Measurements from ENCODE around the gene ITGB1BP2.

The ITGB1BP2 gene

GRCh38 chrX:71315917-71316316, 14.4 kb downstream of the ITGB1BP2 start:
- ATAC-seq, result peak; percentile 96
- TF ChIP-seq TCF4 (CRISPR knock-in tag; IDR thresholded peaks at IDR 0.05; ENCODE audit: borderline replicate concordance) (no peak), ISL1 (CRISPR knock-in tag; IDR thresholded peaks at IDR 0.05) (no peak), ESRRG (CRISPR knock-in tag; IDR thresholded peaks at IDR 0.05) (no peak), PATZ1 (CRISPR knock-in tag; IDR thresholded peaks at IDR 0.05; ENCODE audit: borderline replicate concordance) (no peak), TSHZ2 (CRISPR knock-in tag; IDR thresholded peaks at IDR 0.05) (no peak), ZNF565 (CRISPR knock-in tag; conservative IDR thresholded peaks at IDR 0.05; ENCODE audit: low read depth) (no peak), RARB (CRISPR knock-in tag; IDR thresholded peaks at IDR 0.05) (no peak), TOX (CRISPR knock-in tag; IDR thresholded peaks at IDR 0.05; ENCODE audit: borderline replicate concordance) (no peak), POU6F1 (CRISPR knock-in tag; IDR thresholded peaks at IDR 0.05; ENCODE audit: borderline replicate concordance, low read depth) (no peak), ZC3H10 (CRISPR knock-in tag; IDR thresholded peaks at IDR 0.05) (no peak), BACH2 (CRISPR knock-in tag; IDR thresholded peaks at IDR 0.05; ENCODE audit: borderline replicate concordance) (no peak), GLIS3 (CRISPR knock-in tag; IDR thresholded peaks at IDR 0.05) (no peak), OSR1 (CRISPR knock-in tag; IDR thresholded peaks at IDR 0.05) (no peak), ZNF8 (CRISPR knock-in tag; IDR thresholded peaks at IDR 0.05) (no peak)
- TF ChIP-seq, protein P1, sequence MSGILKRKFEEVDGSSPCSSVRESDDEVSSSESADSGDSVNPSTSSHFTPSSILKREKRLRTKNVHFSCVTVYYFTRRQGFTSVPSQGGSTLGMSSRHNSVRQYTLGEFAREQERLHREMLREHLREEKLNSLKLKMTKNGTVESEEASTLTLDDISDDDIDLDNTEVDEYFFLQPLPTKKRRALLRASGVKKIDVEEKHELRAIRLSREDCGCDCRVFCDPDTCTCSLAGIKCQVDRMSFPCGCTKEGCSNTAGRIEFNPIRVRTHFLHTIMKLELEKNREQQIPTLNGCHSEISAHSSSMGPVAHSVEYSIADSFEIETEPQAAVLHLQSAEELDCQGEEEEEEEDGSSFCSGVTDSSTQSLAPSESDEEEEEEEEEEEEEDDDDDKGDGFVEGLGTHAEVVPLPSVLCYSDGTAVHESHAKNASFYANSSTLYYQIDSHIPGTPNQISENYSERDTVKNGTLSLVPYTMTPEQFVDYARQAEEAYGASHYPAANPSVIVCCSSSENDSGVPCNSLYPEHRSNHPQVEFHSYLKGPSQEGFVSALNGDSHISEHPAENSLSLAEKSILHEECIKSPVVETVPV (CRISPR knock-in tag; IDR thresholded peaks at IDR 0.05), result no peak

DNA sequence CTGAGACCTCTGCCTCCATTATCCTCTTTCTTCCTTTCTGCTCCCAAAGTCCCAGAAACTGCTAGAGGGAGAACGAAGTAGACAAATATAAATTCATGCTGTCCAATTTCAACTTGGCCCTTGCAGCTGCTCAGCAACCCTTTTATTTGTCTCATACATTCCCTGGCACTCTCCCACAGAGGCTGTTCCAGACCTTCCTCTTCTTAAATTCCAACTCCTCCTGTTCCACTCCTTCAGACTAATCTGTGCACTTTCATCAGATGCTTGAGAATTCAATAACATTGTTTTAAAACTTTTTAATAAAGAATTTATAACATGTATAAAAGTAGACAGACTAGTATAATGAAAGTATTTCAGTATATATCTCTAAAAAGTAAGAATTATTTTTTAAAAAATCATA, 15.4 kb downstream of the ITGB1BP2 start:
- ATAC-seq, result peak; percentile 45; the same call in 2 of the 3 replicates

- ATAC-seq, result no peak
- TF ChIP-seq CREB5 (CRISPR knock-in tag; IDR thresholded peaks at IDR 0.05; ENCODE audit: low read depth) (no peak), ARNTL (CRISPR knock-in tag; IDR thresholded peaks at IDR 0.05; ENCODE audit: borderline replicate concordance, low read depth) (no peak), RARB (CRISPR knock-in tag; IDR thresholded peaks at IDR 0.05) (no peak), ZFP3 (CRISPR knock-in tag; IDR thresholded peaks at IDR 0.05) (no peak), OSR1 (CRISPR knock-in tag; IDR thresholded peaks at IDR 0.05) (no peak), PATZ1 (CRISPR knock-in tag; IDR thresholded peaks at IDR 0.05; ENCODE audit: borderline replicate concordance) (no peak), ZC3H10 (CRISPR knock-in tag; IDR thresholded peaks at IDR 0.05) (no peak), TSHZ2 (CRISPR knock-in tag; IDR thresholded peaks at IDR 0.05) (no peak), TCF4 (CRISPR knock-in tag; IDR thresholded peaks at IDR 0.05; ENCODE audit: borderline replicate concordance) (no peak), ZFP30 (CRISPR knock-in tag; IDR thresholded peaks at IDR 0.05) (no peak), ZNF70 (CRISPR knock-in tag; IDR thresholded peaks at IDR 0.05) (no peak), TOX (CRISPR knock-in tag; IDR thresholded peaks at IDR 0.05; ENCODE audit: borderline replicate concordance) (no peak), ISL1 (CRISPR knock-in tag; IDR thresholded peaks at IDR 0.05) (no peak)
- TF ChIP-seq, protein P1 (CRISPR knock-in tag; IDR thresholded peaks at IDR 0.05), result no peak
Measured at GRCh38 chrX:71320126-71320525, 18.6 kb downstream of the ITGB1BP2 start.
